ENCODE data around the gene ARID3C.

Gene ARID3C

DNA sequence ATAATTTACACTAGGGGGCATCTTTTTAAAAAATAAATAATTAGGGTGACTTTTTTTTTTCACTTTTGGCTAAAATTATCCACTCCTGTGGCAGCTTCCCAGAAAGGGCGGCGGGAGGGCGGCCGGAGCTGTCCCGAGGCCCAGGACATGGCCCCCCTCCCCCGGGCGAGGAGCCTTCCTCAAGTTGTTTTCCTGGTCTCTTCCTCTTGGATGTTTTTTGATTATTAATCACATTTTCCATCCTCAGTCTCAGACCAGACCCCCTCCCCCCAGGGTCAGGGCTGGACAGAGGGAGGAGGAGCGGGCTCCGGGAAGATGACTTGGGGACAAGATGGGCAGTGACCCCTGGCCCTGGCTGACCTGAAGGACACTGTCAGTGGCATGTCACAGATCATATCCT, 34.7 kb downstream of the ARID3C start:
- DNase-seq (ENCODE audit: low spot score), result no peak

DNA sequence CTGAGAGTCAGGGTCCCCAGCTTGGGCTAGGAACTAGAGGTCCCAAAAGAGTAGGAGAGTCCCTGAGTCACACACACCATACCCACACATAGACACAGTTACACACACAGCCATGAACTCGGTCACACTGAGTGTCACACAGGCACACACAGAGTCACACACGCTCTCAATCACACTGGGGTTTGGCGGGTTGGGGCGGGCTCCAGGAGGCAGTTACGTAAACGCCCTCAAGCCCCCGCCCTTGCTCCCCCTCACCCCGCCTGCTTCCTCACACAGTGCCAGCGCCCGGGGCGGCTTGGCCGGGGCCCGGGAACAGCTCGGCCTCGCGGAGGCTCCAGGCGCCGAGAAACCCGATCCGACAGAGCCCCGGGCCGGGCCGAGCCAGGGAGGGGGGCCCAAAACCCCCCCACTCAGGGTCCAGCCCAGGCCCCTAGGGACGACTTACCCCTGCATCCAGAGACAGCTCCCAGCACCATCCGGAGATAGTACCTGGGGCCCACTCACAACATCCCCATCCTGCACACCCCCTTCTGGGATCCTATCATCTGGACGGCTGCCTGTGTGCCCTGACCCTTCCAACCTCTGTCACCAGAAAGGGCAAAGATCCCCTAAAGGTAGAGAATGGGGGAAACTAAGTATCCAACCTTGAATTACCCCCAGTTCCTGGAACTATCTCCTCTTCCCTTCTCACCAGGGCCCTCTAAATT, 35.8 kb downstream of the ARID3C start:
- peak; percentile 81 for DNase-seq (ENCODE audit: low spot score)

DNA sequence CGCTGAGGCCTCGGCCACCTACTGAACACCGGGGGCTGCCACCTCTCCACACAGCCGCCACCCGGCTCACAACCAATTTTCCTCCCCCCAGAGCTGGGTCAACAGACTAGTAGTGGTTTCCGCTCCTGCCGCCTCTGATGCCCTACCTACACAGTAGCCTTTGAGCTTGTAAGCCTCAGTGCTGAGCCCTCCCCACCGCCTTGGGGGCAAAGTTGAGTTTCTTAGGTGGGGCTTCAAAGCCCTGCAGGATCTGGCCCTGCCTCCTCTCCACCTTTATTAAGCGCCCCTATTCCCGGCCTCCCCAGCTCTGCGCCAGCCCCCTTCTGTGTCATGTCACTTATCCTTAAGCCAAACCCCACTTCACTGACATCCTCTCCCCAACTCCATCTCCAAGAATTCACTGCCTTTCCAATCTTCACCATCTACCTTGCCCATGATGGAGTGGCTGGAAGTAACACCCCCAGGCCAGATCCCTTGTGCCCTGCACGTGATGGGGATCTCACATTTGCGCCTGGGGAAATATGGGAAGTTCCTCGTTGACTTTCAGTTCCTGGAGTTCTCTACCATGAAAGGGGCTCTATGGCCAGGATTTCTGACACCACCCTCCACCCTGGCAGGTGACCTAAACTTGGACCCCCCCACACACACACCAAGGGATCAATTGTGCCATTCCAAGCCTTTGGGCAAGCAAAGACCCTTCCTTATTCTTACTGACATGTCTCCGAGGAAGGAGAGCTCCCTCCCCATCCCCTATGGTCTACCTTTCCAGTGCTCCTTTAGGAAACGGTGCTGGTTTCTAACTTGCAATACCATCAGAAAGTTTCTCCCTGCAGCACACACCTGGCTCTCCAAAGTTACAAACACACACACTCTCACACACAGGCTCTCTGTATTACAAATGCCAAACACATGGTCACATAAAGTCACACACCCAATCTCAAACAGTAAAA, 36.7 kb downstream of the ARID3C start:
- DNase-seq (ENCODE audit: low spot score), result no peak

DNA sequence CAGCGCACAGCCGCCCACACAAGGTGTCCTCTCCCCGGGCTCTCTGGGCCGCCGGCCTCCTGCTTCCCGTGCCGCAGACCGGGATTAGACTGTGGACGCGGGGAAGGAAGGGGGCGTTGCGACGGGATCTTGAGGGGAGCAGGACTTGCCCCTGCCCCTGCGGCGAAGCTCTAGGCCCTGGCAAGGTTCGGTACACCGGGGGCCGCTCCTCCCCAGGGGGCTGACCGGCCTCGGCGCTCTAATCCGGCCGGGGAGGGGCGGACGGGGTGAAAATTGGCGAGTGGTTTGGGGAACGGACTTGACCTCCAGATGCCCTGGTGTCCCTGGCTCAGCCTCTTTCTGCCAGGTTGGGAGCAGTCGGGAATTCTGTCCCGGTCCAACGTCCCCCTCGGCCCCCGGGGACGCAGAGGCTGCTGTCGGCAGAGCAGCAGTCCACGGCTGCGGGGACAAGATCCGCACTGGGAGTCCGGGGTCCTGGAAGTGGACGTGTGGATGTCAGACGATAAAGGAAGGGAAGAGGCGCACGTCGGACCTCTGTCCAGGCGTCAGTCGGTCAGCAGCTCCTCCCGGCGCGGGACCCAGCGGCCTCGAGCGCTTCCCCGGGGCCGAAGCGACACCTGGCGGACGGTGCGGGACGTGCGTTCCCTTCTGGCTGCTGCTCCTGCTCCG, 37.5 kb downstream of the ARID3C start:
- DNase-seq (ENCODE audit: low spot score), result peak; percentile 95

DNA sequence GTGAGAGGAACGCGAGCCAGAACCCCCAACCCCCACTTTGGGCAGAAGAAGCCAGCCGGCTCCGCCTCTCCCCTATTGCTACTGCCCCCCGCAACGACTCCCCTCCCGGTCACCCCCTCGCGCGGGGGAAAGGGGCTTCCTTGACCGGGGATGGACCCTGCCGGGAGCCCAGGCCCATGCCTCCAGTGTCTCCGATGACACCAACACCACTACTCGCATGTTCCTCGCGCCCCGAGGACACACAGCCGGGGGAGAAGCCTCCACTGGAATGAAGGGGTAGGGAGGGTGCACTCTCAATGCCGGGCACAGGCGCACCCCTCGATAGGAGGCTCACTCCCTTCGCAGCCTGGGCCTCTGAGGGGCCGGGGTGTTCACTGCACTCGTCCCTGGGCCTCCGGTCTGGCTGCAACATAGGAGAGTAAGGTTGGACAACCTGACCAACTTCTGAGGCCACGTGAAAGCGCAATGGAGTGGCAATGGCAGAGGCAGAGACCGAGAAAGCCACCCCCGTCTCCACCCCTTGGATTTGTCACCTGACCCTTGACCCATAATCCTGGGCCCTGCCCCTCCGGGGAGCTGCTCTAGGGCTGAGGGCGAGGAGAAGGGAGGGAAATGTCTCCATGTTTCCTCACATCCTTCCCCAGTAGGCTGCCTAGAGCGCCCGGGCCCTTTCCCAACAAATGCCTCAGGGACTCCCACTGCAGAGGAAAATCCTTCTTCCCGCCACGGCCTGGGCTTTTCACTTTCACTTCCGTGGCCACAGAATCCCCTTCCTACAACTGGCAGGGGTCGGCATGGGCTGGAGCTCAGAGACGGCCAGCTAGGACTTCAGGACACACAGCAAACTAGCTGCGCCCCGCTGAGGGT, 38.3 kb downstream of the ARID3C start:
- DNase-seq (ENCODE audit: low spot score), result peak; percentile 77

DNA sequence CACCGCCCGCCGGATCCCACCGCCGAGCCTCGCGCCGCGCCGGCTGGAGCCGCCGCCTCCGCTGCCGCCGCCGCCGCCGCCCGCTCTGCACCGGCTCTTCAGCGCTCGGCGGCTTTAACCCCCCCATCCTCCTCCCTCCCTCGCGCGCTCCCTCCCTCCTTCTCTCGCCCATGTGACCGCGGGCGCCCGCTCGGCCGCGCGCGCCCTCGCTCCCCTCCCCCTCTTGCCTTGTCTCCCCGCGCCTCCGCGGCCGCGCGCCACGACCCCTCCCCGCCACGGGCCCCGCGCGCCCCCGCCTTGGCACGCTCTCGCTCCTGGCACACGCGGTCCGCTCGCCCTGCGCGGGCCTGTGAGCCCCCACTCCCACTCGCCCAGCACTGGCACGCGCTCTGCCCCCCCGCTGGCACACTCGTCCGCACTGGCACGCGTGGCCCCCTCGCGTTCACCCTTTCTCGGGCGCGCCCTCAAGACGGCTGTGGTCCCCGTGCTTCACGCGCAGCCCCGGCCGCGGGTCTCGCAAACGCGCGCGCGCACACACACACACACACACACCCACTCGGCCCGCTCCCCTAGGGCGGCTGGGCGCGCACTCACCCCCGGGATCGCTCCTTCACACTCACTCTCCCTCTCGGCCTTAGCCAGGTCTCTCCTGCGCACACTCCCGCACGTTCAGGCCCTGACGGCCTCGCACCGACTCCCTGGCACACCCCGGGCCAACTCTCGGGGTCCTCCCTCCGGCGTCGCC, 39.1 kb downstream of the ARID3C start, which contains the start of gene CNTFR:
TSS of gene CNTFR (minus strand) at position 89 of the 745 bp plus-strand sequence. CDS start 20,743 bp downstream, outside the sequence.
- peak; percentile 81 for DNase-seq (ENCODE audit: low spot score)

DNA sequence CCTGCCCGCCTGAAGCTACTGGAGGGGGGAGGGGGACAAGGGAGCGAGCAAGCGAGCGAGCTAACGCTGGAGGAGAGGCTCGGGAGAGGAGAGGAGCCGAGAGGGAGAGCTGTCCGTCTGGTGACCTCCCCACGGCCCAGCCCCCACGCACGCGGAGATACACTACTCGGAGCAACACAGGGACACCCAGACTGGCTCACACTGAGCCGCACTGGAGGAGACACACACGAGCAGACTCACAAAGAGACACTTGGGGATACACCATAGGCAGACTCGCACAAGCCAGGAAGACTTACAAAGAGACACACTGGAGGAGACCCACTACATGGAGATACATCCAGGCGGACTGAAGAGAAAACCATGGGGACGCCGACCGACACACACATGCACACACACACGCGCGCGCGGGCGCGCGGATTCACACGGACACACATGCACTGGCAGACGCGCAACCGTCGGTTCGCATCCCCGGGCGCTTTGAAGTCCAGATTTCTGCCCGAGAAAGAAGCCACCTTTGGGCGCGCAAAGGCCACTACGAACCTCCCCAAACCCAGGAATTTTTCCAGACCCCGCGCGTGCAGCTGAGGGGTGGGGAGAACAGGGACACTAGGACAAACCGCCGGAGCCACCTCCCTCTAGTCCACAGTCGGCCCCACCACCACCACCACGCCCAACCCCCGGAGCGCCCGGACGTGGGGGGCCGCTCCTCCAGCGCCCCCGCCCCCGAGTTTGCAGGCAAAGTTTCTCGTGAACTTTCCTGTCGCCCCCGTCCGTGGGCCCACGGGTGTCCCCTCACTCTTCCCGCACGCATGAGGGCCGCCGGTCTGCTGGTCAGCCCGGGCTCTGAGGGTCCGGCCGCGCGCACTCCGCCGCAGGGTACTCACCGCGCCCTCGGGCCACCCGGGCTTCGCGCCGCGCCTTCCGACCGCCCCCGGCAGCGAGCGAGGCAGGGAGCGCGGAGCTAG, 39.9 kb downstream of the ARID3C start:
- DNase-seq (ENCODE audit: low spot score), result no peak

DNA sequence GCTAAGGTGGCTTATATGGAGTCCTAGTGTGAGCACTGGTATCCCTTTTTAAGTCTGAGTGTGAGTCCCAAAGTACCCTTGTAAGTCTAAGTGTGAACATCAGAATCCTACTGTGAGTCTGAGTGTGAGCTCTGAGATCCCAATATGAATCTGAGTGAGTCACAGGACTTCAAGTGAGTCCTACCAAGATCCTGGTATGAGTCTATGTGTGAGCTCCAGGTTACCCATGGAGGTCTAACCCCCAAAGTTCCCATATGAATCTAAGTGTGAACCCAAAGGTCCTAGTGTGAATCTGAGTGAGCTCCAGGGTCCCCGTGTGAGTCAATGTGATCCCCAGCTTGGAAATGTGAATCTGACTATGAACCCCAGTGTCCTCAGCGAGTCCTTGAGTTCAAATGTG, 41.6 kb downstream of the ARID3C start:
- no peak for DNase-seq (ENCODE audit: low spot score)

DNA sequence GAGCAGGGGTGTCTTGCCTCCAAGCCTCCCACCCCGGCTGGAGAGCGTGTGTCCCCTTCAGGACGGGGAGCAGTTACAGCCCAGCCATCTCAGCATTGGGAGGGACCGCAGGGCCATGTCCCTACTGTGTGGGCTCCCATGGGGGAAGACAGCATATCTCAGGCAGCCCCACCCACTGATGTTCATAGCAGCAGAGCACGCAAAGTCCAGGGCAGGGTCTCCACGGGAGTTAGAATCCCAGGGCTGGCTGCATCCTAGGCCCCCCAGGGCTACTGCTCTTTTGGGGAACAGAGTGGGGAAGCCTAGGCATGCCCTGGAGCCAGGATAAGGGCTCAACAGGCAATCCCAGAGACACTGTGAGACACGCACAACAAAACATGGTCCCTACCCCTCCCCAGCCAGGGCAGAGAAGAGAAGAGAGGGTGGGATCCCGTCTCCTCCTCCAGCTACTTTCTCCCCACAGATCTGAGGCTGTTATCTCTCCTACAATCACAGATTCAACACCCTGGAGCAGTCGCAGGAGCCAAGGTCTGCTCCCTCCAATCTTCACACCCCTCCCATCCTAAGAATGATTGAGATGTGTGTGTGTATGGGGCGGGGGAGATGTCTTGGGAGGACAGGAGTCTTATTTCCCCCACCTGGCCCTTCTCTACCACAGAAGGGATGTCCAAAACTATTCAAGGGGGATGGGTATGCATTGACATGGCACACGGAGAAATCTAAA, 42.8 kb downstream of the ARID3C start:
- DNase-seq (ENCODE audit: low spot score), result no peak

DNA sequence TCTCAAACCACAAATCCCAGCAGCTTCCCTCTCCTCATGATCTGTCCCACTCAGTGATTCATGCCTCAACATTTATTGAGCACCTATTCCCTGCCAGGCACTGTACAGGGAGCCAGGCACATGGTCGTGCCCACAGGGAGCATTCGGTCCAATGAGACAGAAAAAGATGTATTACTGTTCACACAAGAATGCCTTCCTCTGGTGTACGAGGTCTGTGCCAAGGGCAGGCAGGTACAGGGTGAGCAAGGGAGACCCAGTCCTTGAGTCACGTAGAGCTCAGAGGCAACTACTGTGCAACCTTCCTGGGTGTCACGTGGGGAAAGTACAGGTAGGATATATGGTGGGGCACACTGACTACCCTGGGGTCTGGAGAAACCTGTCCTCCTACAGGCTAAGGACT, 43.9 kb downstream of the ARID3C start:
- DNase-seq (ENCODE audit: low spot score), result no peak

DNA sequence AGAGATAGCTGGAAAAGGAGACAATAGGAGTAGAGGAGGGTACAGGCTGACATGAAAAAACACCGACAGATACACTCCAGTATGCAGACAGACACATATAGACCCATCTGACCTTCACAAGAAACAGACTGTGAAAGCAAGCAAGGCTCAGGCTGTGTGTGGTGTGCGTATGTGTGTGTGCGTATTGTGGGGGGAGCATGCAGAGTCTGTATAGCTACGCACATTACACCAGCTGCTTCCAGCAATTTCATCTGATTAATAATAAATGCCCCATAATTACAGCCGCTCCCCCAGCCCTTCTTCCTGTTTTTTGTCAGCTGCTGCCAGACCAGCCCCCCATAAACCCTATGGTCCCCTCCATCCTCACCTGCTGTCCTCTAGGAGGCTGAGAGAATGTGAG, 46.1 kb downstream of the ARID3C start:
- DNase-seq (ENCODE audit: low spot score), result no peak

DNA sequence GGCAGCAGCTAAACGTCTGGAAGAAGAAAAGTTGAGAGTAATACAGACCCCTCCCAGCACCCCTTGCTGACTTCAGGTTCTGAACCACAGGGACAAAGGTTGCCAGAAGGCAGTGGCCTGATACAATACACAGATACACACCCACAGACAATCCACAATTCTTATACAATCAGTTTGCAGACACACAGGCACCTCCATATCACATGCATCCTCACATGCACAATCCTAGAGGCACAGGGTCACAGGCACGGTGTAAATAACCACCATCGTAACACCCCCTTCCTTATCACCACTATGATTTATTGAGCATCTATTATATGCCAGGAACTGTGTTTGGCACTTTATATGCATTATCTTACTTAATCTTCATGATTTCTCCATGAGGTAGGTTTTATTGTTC, 47.5 kb downstream of the ARID3C start:
- no peak for DNase-seq (ENCODE audit: low spot score)

DNA sequence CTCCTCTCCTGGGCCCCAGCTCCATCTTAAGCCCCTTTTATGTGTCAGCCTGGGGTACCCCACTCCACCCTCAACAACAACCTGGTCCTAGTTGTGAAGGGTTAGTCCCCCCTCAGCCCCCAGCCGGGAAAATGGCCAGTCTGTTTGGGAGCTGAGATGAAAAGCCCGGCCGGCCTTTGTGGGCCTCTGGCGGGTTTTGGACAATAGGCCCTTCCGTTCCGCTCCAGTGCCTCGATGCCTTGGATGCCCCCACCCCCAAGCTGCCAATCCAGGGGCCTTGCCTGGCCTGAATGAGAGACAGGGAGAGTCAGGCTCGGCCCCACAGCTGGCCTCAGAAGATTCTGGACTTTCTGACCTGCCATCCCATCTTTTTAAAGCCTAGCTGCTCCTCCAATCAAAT, 48.5 kb downstream of the ARID3C start:
- DNase-seq (ENCODE audit: low spot score), result peak; percentile 89

DNA sequence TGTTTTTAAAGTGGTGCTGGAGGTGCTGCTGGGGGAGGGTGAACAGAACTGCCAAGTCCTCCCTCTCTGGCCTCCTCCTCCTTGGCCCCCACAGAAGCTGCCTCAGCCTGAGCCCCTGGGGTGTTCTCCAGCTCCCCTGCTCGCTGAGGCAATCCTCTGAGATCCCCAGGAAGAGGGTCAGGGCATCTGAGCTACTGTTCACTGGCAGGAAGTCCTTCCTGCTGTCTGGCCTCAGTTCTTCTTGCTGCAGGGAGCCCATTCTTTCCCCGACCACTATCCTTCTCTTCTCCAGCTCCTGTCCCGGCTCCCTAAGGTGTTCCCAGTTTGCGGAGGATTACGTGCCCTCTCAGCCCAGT, 49.1 kb downstream of the ARID3C start:
- no peak for DNase-seq (ENCODE audit: low spot score)

DNA sequence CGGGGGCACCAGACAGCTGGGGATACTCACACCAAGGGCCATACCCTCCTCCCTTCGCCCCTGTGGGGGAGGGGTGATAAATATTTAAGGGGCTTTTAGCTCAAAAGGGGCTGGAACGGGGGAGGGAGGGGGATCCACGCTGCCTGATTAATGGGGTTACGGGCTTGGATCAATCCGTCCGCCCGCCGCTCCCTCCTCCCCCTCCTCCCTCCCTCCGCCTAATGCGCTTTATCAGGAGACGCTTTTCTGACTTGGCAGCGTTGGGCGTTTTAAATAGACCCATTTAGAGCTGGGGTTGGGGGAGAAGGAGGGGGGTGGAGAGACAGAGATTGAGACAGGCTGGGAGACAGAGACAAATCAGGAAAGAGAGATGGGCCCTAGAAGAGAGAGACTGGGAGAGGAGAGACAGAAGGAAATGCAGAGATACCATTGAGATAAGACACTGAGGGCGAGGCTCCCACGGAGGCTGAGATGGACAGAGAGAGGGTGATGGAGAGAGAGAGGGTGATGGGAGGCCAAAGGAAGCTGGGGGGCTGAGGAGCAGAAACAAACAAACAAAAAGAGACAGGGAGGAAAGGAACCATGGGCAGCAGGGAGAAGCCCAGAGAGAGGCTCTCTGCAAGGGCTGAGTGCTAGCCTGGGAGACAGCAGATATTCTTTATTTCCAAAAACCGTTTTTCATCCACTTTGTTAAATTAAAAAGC, 49.6 kb downstream of the ARID3C start:
- DNase-seq (ENCODE audit: low spot score), result peak; percentile 83

DNA sequence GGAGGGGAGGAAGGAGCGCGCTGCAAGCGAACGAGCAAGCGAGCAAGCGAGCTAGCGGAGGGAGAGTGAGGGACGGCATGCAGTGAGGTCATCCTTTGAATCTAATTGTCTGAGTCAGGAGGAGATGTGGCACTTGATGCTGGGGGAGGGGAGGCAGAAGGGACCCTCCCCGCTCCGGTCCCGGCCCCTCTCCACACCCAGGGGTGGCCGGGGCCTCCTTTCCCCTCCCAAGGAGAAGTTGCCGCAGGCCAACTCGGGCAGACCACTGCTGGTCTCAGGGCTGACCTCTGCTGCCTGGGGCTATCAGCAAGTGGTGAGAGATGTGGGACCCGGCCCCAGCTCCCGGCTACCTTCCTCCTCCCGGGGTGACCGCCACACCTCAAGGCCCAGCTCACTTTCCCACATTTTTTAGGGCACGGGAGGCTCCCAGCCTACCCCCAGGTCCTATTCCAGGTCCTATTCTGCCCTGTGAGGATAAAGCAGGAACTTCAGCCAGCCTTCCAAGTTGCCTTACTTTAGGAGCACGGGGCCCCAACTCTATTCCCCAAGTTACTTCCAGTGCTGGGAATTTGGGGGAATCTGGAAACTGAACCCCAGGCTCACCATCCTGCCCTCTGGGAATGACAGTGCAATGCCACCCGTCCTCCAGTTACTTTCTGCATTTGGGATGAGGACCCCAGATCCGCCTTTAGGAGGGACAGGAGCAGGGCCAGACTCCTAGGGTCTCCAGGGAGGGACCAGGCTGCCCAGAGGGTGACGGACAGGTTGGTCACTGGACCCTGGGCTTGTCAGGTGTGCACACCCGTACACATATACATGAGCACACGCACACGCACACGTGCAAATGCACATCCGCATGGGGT, 50.4 kb downstream of the ARID3C start:
- DNase-seq (ENCODE audit: low spot score), result peak; percentile 83
